Measurements from ENCODE around the gene TBL1X. TPM values are rescaled to one million over a fixed set of nuclear protein-coding genes. Genes with fewer than 3 reads are reported as not detected.

TBL1X gene
- total and polyA plus RNA-seq, 10 of the 15 experiments (the other 5 are each of a cell fraction or from before 2014, with no cell fraction given) = 4.4 to 26.3 (median 10.6) TPM

- Histone ChIP-seq H2AFZ (ENCODE audit: control insufficient read depth, low read depth, low read length) (no peak overlapping the region), H3K27ac (ENCODE audit: control insufficient read depth, insufficient read depth) (no peak overlapping the region), H3K79me2 (ENCODE audit: control insufficient read depth, insufficient read depth, low read length) (no peaks in the 10 kb centered on the region), H3K36me3 (ENCODE audit: control insufficient read depth in 2 of 2, insufficient read depth in 2 of 2, low read length in 1 of 2) (no peaks in the 10 kb centered on the region), H3K27me3 (replicated peaks in 1 of 2; ENCODE audit: control insufficient read depth in 2 of 2, insufficient read depth in 2 of 2, low read length in 1 of 2) (no peaks in the 10 kb centered on the region), H3K4me1 (ENCODE audit: control insufficient read depth, insufficient read depth, low read length) (no peaks in the 10 kb centered on the region), H4K20me1 (ENCODE audit: control insufficient read depth, insufficient read depth) (no peaks in the 10 kb centered on the region), H3K9me3 (replicated peaks; ENCODE audit: control insufficient read depth, insufficient read depth, low read length) (no peaks in the 10 kb centered on the region), H3K9ac (ENCODE audit: control insufficient read depth, insufficient read depth, low read length) (no peak overlapping the region), H3K4me3 (no peak overlapping the region), H3K4me2 (ENCODE audit: control insufficient read depth, insufficient read depth) (no peak overlapping the region)
- ChIA-PET CTCF (no interaction called here), SMC1A (ENCODE audit: uncharacterized antibody, unreplicated experiment) (no interaction called here), POLR2A (no interaction called here), RAD21 (ENCODE audit: unreplicated experiment) (no interaction called here)
- DNase-seq (ENCODE audit: low read depth, low spot score) = no peak
- in situ Hi-C loops (cut with MboI) = no loop called here
- no peak for ATAC-seq
- WGBS (ENCODE audit: insufficient coverage, insufficient replicate concordance, low lambda C conversion rate, missing lambda C conversion rate) = 80% methylated on average over 13 of the region's 13 CpGs
- FAIRE-seq = no peak
- TF ChIP-seq, protein P1, sequence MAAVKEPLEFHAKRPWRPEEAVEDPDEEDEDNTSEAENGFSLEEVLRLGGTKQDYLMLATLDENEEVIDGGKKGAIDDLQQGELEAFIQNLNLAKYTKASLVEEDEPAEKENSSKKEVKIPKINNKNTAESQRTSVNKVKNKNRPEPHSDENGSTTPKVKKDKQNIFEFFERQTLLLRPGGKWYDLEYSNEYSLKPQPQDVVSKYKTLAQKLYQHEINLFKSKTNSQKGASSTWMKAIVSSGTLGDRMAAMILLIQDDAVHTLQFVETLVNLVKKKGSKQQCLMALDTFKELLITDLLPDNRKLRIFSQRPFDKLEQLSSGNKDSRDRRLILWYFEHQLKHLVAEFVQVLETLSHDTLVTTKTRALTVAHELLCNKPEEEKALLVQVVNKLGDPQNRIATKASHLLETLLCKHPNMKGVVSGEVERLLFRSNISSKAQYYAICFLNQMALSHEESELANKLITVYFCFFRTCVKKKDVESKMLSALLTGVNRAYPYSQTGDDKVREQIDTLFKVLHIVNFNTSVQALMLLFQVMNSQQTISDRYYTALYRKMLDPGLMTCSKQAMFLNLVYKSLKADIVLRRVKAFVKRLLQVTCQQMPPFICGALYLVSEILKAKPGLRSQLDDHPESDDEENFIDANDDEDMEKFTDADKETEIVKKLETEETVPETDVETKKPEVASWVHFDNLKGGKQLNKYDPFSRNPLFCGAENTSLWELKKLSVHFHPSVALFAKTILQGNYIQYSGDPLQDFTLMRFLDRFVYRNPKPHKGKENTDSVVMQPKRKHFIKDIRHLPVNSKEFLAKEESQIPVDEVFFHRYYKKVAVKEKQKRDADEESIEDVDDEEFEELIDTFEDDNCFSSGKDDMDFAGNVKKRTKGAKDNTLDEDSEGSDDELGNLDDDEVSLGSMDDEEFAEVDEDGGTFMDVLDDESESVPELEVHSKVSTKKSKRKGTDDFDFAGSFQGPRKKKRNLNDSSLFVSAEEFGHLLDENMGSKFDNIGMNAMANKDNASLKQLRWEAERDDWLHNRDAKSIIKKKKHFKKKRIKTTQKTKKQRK (IDR thresholded peaks at IDR 0.05; ENCODE audit: low read depth, low read length) = no peak
- intact Hi-C loops (cut with micrococcal nuclease; ENCODE audit: unreplicated experiment) = no loop called here
- no TSS peak for BruUV-seq (replicated peaks)
These were observed 77.4 kb downstream of the TBL1X start for GRCh38 chrX:9542106-9542760.

- Histone ChIP-seq H3K4me3 (no peak overlapping the region), H3K4me1 (ENCODE audit: control insufficient read depth, insufficient read depth, low read length) (no peaks in the 10 kb centered on the region), H3K27me3 (replicated peaks in 1 of 2; ENCODE audit: control insufficient read depth in 2 of 2, insufficient read depth in 2 of 2, low read length in 1 of 2) (no peaks in the 10 kb centered on the region), H3K79me2 (ENCODE audit: control insufficient read depth, insufficient read depth, low read length) (no peaks in the 10 kb centered on the region), H3K27ac (ENCODE audit: control insufficient read depth, insufficient read depth) (no peak overlapping the region), H3K9me3 (replicated peaks; ENCODE audit: control insufficient read depth, insufficient read depth, low read length) (no peaks in the 10 kb centered on the region), H3K4me2 (ENCODE audit: control insufficient read depth, insufficient read depth) (no peak overlapping the region), H3K36me3 (ENCODE audit: control insufficient read depth in 2 of 2, insufficient read depth in 2 of 2, low read length in 1 of 2) (no peaks in the 10 kb centered on the region), H4K20me1 (ENCODE audit: control insufficient read depth, insufficient read depth) (no peaks in the 10 kb centered on the region), H3K9ac (ENCODE audit: control insufficient read depth, insufficient read depth, low read length) (no peak overlapping the region), H2AFZ (ENCODE audit: control insufficient read depth, low read depth, low read length) (no peak overlapping the region)
- DNase-seq (ENCODE audit: low read depth, low spot score) = no peak
- ATAC-seq = no peak
- in situ Hi-C loops (cut with MboI) (no loop called here), intact Hi-C loops (cut with micrococcal nuclease; ENCODE audit: unreplicated experiment) (no loop called here)
- FAIRE-seq = no peak
- BruUV-seq (replicated peaks) = no TSS peak
- SMC1A ChIA-PET (ENCODE audit: uncharacterized antibody, unreplicated experiment) = no interaction called here
- RAD21 ChIA-PET (ENCODE audit: unreplicated experiment) = no interaction called here
- 56% methylated on average over 12 of the region's 12 CpGs for WGBS (ENCODE audit: insufficient coverage, insufficient replicate concordance, low lambda C conversion rate, missing lambda C conversion rate)
- TF ChIP-seq, protein P1 (IDR thresholded peaks at IDR 0.05; ENCODE audit: low read depth, low read length) = no peak
- CTCF ChIA-PET = no interaction called here
- POLR2A ChIA-PET = no interaction called here
These were observed 77.9 kb downstream of the TBL1X start for GRCh38 chrX:9542761-9543111.

Measured in GM12878 (cell line).